ENCODE measurements around the gene HOXA6. TPM values are rescaled to one million over a fixed set of nuclear protein-coding genes. Genes with fewer than 3 reads are reported as not detected.

Gene HOXA6
- total and polyA plus RNA-seq, 9 of the 15 experiments (the other 6 are each of a cell fraction or from before 2014, with no cell fraction given), result not detected

GRCh38 chr7:27121684-27122076 is 25.9 kb downstream of the HOXA6 start (continued):
- TF ChIP-seq, protein P1, sequence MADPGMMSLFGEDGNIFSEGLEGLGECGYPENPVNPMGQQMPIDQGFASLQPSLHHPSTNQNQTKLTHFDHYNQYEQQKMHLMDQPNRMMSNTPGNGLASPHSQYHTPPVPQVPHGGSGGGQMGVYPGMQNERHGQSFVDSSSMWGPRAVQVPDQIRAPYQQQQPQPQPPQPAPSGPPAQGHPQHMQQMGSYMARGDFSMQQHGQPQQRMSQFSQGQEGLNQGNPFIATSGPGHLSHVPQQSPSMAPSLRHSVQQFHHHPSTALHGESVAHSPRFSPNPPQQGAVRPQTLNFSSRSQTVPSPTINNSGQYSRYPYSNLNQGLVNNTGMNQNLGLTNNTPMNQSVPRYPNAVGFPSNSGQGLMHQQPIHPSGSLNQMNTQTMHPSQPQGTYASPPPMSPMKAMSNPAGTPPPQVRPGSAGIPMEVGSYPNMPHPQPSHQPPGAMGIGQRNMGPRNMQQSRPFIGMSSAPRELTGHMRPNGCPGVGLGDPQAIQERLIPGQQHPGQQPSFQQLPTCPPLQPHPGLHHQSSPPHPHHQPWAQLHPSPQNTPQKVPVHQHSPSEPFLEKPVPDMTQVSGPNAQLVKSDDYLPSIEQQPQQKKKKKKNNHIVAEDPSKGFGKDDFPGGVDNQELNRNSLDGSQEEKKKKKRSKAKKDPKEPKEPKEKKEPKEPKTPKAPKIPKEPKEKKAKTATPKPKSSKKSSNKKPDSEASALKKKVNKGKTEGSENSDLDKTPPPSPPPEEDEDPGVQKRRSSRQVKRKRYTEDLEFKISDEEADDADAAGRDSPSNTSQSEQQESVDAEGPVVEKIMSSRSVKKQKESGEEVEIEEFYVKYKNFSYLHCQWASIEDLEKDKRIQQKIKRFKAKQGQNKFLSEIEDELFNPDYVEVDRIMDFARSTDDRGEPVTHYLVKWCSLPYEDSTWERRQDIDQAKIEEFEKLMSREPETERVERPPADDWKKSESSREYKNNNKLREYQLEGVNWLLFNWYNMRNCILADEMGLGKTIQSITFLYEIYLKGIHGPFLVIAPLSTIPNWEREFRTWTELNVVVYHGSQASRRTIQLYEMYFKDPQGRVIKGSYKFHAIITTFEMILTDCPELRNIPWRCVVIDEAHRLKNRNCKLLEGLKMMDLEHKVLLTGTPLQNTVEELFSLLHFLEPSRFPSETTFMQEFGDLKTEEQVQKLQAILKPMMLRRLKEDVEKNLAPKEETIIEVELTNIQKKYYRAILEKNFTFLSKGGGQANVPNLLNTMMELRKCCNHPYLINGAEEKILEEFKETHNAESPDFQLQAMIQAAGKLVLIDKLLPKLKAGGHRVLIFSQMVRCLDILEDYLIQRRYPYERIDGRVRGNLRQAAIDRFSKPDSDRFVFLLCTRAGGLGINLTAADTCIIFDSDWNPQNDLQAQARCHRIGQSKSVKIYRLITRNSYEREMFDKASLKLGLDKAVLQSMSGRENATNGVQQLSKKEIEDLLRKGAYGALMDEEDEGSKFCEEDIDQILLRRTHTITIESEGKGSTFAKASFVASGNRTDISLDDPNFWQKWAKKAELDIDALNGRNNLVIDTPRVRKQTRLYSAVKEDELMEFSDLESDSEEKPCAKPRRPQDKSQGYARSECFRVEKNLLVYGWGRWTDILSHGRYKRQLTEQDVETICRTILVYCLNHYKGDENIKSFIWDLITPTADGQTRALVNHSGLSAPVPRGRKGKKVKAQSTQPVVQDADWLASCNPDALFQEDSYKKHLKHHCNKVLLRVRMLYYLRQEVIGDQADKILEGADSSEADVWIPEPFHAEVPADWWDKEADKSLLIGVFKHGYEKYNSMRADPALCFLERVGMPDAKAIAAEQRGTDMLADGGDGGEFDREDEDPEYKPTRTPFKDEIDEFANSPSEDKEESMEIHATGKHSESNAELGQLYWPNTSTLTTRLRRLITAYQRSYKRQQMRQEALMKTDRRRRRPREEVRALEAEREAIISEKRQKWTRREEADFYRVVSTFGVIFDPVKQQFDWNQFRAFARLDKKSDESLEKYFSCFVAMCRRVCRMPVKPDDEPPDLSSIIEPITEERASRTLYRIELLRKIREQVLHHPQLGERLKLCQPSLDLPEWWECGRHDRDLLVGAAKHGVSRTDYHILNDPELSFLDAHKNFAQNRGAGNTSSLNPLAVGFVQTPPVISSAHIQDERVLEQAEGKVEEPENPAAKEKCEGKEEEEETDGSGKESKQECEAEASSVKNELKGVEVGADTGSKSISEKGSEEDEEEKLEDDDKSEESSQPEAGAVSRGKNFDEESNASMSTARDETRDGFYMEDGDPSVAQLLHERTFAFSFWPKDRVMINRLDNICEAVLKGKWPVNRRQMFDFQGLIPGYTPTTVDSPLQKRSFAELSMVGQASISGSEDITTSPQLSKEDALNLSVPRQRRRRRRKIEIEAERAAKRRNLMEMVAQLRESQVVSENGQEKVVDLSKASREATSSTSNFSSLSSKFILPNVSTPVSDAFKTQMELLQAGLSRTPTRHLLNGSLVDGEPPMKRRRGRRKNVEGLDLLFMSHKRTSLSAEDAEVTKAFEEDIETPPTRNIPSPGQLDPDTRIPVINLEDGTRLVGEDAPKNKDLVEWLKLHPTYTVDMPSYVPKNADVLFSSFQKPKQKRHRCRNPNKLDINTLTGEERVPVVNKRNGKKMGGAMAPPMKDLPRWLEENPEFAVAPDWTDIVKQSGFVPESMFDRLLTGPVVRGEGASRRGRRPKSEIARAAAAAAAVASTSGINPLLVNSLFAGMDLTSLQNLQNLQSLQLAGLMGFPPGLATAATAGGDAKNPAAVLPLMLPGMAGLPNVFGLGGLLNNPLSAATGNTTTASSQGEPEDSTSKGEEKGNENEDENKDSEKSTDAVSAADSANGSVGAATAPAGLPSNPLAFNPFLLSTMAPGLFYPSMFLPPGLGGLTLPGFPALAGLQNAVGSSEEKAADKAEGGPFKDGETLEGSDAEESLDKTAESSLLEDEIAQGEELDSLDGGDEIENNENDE (IDR thresholded peaks at IDR 0.05; ENCODE audit: low read depth, low read length), result no peak
- TF ChIP-seq ZNF134 (CRISPR knock-in tag; conservative IDR thresholded peaks at IDR 0.05) (no peak), MBD1 (CRISPR knock-in tag; IDR thresholded peaks at IDR 0.05) (no peak), NFIC (IDR thresholded peaks at IDR 0.05) (no peak)
- TF ChIP-seq, protein P2, sequence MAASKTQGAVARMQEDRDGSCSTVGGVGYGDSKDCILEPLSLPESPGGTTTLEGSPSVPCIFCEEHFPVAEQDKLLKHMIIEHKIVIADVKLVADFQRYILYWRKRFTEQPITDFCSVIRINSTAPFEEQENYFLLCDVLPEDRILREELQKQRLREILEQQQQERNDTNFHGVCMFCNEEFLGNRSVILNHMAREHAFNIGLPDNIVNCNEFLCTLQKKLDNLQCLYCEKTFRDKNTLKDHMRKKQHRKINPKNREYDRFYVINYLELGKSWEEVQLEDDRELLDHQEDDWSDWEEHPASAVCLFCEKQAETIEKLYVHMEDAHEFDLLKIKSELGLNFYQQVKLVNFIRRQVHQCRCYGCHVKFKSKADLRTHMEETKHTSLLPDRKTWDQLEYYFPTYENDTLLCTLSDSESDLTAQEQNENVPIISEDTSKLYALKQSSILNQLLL (CRISPR knock-in tag; IDR thresholded peaks at IDR 0.05; ENCODE audit: borderline replicate concordance), result no peak
